MG63 (cell line): Measurements from ENCODE around the gene MYOM1. TPM values are rescaled to one million over a fixed set of nuclear protein-coding genes. Genes with fewer than 3 reads are reported as not detected.
"Not testable (repeated sequence)": the region's sequence is repeated elsewhere in the genome, so short reads cannot be mapped to it uniquely, and the experiment has no call there.

Experiments
- DNase-seq: peaks from one replicate; pipeline ENCODE4 v3.0.0-alpha.2; 2020
- H3K27me3 ChIP-seq: fragments of 250-450 bp; sonication (Bioruptor Pico); 2 replicates; pipeline ENCODE4 v1.5.1; 2020; ENCODE audit warnings: mild to moderate bottlenecking, moderate library complexity
- H3K36me3 ChIP-seq: fragments of 250-450 bp; sonication (Bioruptor Pico); 2 replicates; pipeline ENCODE4 v1.5.1; 2020; ENCODE audit warnings: mild to moderate bottlenecking, moderate library complexity
- H3K4me3 ChIP-seq: fragments of 250-450 bp; sonication (Bioruptor Pico); 2 replicates; pipeline ENCODE4 v1.5.1; 2020; ENCODE audit warnings: mild to moderate bottlenecking, moderate library complexity
- H3K9me3 ChIP-seq: fragments of 250-450 bp; sonication (Bioruptor Pico); 2 replicates; pipeline ENCODE4 v1.5.1; 2020; ENCODE audit warnings: mild to moderate bottlenecking, moderate library complexity
- total RNA-seq: library from RNA; depleted of rRNA; stranded (reverse); fragments of >200 nt; shearing (Covaris generic); gene quantifications from 2 replicates; pipeline ENCODE4 v1.2.3, GENCODE V29; 2014; ENCODE audit warnings: low replicate concordance

MYOM1 gene
- total RNA-seq, 1 experiment from 2014 or later: 0.03 TPM

- H3K4me3 ChIP-seq: no peak overlapping the region
- DNase-seq: no peak
- no peaks in the 10 kb centered on the region for H3K36me3 ChIP-seq
- no peaks in the 10 kb centered on the region; the same call in 1 of the 2 replicates for H3K27me3 ChIP-seq
- no peaks in the 10 kb centered on the region for H3K9me3 ChIP-seq
These were observed 163.5 kb downstream of the MYOM1 start for GRCh38 chr18:3056311-3056710.

- no peak for DNase-seq
- H3K9me3 ChIP-seq: no peaks in the 10 kb centered on the region
- no peaks in the 10 kb centered on the region for H3K36me3 ChIP-seq
- no peak overlapping the region for H3K4me3 ChIP-seq
- no peaks in the 10 kb centered on the region; the same call in 1 of the 2 replicates for H3K27me3 ChIP-seq
These were observed 164.0 kb downstream of the MYOM1 start for GRCh38 chr18:3055816-3056215.

GRCh38 chr18:3055186-3055728 lies 164.5 kb downstream of the MYOM1 start:
- no peaks in the 10 kb centered on the region for H3K9me3 ChIP-seq
- no peak for DNase-seq

GRCh38 chr18:3054780-3055179 lies 165.0 kb downstream of the MYOM1 start:
- H3K4me3 ChIP-seq: no peak overlapping the region
- no peaks in the 10 kb centered on the region; the same call in 1 of the 2 replicates for H3K27me3 ChIP-seq
- no peak for DNase-seq
- no peaks in the 10 kb centered on the region for H3K36me3 ChIP-seq
- no peaks in the 10 kb centered on the region for H3K9me3 ChIP-seq

More at GRCh38 chr18:3055186-3055728, 164.5 kb downstream of the MYOM1 start:
- no peaks in the 10 kb centered on the region; the same call in 1 of the 2 replicates for H3K27me3 ChIP-seq
- no peak overlapping the region for H3K4me3 ChIP-seq
- no peaks in the 10 kb centered on the region for H3K36me3 ChIP-seq

- no peaks in the 10 kb centered on the region for H3K36me3 ChIP-seq
- no peaks in the 10 kb centered on the region for H3K9me3 ChIP-seq
- no peaks in the 10 kb centered on the region; the same call in 1 of the 2 replicates for H3K27me3 ChIP-seq
- H3K4me3 ChIP-seq: no peak overlapping the region
- DNase-seq: no peak
These were observed 165.6 kb downstream of the MYOM1 start for GRCh38 chr18:3054214-3054613.

- no peak for DNase-seq
These were observed 166.7 kb downstream of the MYOM1 start for GRCh38 chr18:3053081-3053480.

GRCh38 chr18:3052411-3052758 lies 167.4 kb downstream of the MYOM1 start:
- no peaks in the 10 kb centered on the region for H3K9me3 ChIP-seq
- no peak overlapping the region for H3K4me3 ChIP-seq
- no peaks in the 10 kb centered on the region for H3K36me3 ChIP-seq
- DNase-seq: no peak
- no peaks in the 10 kb centered on the region; the same call in 1 of the 2 replicates for H3K27me3 ChIP-seq

More at GRCh38 chr18:3053081-3053480, 166.7 kb downstream of the MYOM1 start:
- Histone ChIP-seq H3K36me3 (no peaks in the 10 kb centered on the region), H3K4me3 (no peak overlapping the region), H3K27me3 (no peaks in the 10 kb centered on the region; the same call in 1 of the 2 replicates), H3K9me3 (no peaks in the 10 kb centered on the region)

- H3K9me3 ChIP-seq: no peaks in the 10 kb centered on the region
- H3K27me3 ChIP-seq: no peaks in the 10 kb centered on the region; the same call in 1 of the 2 replicates
- DNase-seq: peak; percentile 38
- H3K4me3 ChIP-seq: no peak overlapping the region
- H3K36me3 ChIP-seq: no peaks in the 10 kb centered on the region
These were observed 167.9 kb downstream of the MYOM1 start for GRCh38 chr18:3051718-3052410.

GRCh38 chr18:3049897-3050454 lies 169.8 kb downstream of the MYOM1 start:
- not testable (repeated sequence) for H3K4me3 ChIP-seq, DNase-seq, H3K27me3 ChIP-seq, H3K36me3 ChIP-seq, H3K9me3 ChIP-seq

- no peaks in the 10 kb centered on the region for H3K9me3 ChIP-seq
- no peak for DNase-seq
- H3K36me3 ChIP-seq: no peaks in the 10 kb centered on the region
These were observed 170.9 kb downstream of the MYOM1 start for GRCh38 chr18:3048820-3049349.

GRCh38 chr18:3048121-3048520 lies 171.6 kb downstream of the MYOM1 start:
- Histone ChIP-seq H3K9me3 (no peaks in the 10 kb centered on the region), H3K36me3 (no peaks in the 10 kb centered on the region), H3K4me3 (no peak overlapping the region), H3K27me3 (no peaks in the 10 kb centered on the region)
- no peak for DNase-seq

More at GRCh38 chr18:3048820-3049349, 170.9 kb downstream of the MYOM1 start:
- no peaks in the 10 kb centered on the region for H3K27me3 ChIP-seq
- no peak overlapping the region for H3K4me3 ChIP-seq

GRCh38 chr18:3046216-3046808 lies 173.5 kb downstream of the MYOM1 start:
- Histone ChIP-seq H3K9me3 (no peaks in the 10 kb centered on the region), H3K36me3 (no peaks in the 10 kb centered on the region), H3K4me3 (no peak overlapping the region), H3K27me3 (no peaks in the 10 kb centered on the region)
- no peak for DNase-seq

- DNase-seq: no peak
- Histone ChIP-seq H3K27me3 (no peaks in the 10 kb centered on the region), H3K9me3 (no peaks in the 10 kb centered on the region), H3K4me3 (no peak overlapping the region), H3K36me3 (no peaks in the 10 kb centered on the region)
These were observed 174.7 kb downstream of the MYOM1 start for GRCh38 chr18:3044931-3045698.

- H3K9me3 ChIP-seq: no peaks in the 10 kb centered on the region
- DNase-seq: no peak
- H3K27me3 ChIP-seq: no peaks in the 10 kb centered on the region
- no peaks in the 10 kb centered on the region for H3K36me3 ChIP-seq
- H3K4me3 ChIP-seq: no peak overlapping the region
These were observed 177.4 kb downstream of the MYOM1 start for GRCh38 chr18:3042379-3042778.

- Histone ChIP-seq H3K9me3 (no peaks in the 10 kb centered on the region), H3K36me3 (no peaks in the 10 kb centered on the region), H3K27me3 (no peaks in the 10 kb centered on the region), H3K4me3 (no peak overlapping the region)
- DNase-seq: no peak
These were observed 177.9 kb downstream of the MYOM1 start for GRCh38 chr18:3041843-3042242.

GRCh38 chr18:3040881-3041280 lies 178.9 kb downstream of the MYOM1 start:
- Histone ChIP-seq H3K4me3 (no peak overlapping the region), H3K27me3 (no peaks in the 10 kb centered on the region), H3K9me3 (no peaks in the 10 kb centered on the region), H3K36me3 (no peaks in the 10 kb centered on the region)
- no peak for DNase-seq

- Histone ChIP-seq H3K9me3 (no peaks in the 10 kb centered on the region), H3K27me3 (no peaks in the 10 kb centered on the region), H3K4me3 (no peak overlapping the region), H3K36me3 (no peaks in the 10 kb centered on the region)
- no peak for DNase-seq
These were observed 179.6 kb downstream of the MYOM1 start for GRCh38 chr18:3040173-3040572.
